ENCODE results near the gene SLC24A4. TPM values are rescaled to one million over a fixed set of nuclear protein-coding genes. Genes with fewer than 3 reads are reported as not detected.
A peak's percentile ranks its signal among the peaks of the same experiment; 100 is the strongest.

Gene SLC24A4
- total RNA-seq, 3 donors from 2014 or later = 0.15 to 0.96 TPM; not detected in 1

DNA sequence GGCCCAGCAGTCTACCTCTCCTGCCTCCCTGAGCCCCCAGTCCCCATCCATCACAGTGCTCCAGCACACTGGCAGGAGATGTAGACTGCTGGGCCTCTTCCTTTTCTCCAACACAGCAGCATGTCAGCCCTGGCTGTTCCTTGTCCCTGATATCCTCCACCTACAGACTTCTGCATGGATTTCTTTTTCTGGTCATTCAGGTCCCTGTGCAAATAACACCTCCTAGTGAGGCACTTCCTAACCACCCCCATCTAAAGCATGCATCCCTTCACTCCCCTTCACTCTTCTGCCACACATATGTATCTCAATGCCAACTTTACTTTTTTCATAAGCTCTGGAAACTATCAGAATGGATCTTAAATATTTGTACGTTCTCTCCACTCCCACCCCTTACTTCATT is 81.5 kb downstream of the SLC24A4 start:
- intact Hi-C loops (cut with DNase I; ENCODE audit: low total_unique reads) = no loop called here
- no peak for TF ChIP-seq POLR2AphosphoS5 (IDR thresholded peaks at IDR 0.05)
- TF ChIP-seq POLR2A (IDR thresholded peaks at IDR 0.05) = no peak
- Histone ChIP-seq H3K9me3 (peaks cover 5 to 9% of the 10 kb centered on the region in 2 donors), H3K27ac (no peak overlapping the region), H3K4me3 (no peak overlapping the region), H3K27me3 (no peaks in the 10 kb centered on the region), H3K4me1 (peaks cover 0 to 5% of the 10 kb centered on the region in 2 donors), H3K36me3 (no peaks in the 10 kb centered on the region)
- no peak for DNase-seq (ENCODE audit: low spot score in 2 of 2)

DNA sequence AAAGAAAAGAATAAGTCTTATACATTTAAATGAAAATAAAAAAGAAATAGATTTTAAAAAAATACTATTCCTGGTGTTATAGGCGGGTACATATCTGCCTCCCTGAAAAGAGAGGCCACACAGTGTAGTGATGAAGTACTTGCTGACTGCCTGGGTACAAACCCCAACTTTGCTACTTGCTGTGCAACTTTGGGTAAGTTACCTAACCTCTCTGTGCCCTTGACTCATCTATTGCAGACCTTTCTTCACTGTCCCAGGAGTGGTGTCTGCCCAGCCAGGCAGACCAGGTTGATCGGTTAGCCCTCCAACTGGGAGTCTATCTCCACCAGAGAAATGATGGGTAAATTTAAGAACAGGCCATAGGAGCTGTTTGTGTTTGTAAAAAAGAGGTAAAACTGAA is 82.0 kb downstream of the SLC24A4 start:
- Histone ChIP-seq H3K36me3 (no peaks in the 10 kb centered on the region), H3K4me1 (peaks cover 0 to 5% of the 10 kb centered on the region in 2 donors), H3K27me3 (no peaks in the 10 kb centered on the region), H3K9me3 (peaks cover 5 to 9% of the 10 kb centered on the region in 2 donors), H3K4me3 (no peak overlapping the region), H3K27ac (no peak overlapping the region)
- no peak for DNase-seq (ENCODE audit: low spot score in 2 of 2)
- TF ChIP-seq POLR2AphosphoS5 (IDR thresholded peaks at IDR 0.05) (no peak), POLR2A (IDR thresholded peaks at IDR 0.05) (no peak)
- TF ChIP-seq, protein P1, sequence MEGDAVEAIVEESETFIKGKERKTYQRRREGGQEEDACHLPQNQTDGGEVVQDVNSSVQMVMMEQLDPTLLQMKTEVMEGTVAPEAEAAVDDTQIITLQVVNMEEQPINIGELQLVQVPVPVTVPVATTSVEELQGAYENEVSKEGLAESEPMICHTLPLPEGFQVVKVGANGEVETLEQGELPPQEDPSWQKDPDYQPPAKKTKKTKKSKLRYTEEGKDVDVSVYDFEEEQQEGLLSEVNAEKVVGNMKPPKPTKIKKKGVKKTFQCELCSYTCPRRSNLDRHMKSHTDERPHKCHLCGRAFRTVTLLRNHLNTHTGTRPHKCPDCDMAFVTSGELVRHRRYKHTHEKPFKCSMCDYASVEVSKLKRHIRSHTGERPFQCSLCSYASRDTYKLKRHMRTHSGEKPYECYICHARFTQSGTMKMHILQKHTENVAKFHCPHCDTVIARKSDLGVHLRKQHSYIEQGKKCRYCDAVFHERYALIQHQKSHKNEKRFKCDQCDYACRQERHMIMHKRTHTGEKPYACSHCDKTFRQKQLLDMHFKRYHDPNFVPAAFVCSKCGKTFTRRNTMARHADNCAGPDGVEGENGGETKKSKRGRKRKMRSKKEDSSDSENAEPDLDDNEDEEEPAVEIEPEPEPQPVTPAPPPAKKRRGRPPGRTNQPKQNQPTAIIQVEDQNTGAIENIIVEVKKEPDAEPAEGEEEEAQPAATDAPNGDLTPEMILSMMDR (IDR thresholded peaks at IDR 0.05) = no peak
- intact Hi-C loops (cut with DNase I; ENCODE audit: low total_unique reads) = no loop called here

DNA sequence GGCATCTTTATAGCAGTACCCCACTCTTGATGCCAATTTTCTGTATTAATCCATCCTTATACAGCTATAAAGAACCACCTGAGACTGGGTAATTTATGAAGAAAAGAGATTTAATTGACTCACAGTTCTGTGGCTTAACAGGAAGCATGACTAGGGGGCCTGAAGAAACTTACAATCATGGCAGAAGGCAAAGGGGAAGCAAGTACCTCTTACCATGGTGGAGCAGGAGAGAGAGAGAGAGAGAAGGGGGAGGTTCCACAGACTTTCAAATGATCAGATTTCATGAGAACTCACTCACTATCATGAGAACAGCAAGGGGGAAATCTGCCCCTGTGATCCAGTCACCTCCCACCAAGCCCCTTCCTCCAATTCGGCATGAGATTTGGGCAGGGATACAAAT is 84.4 kb downstream of the SLC24A4 start:
- H3K4me3 ChIP-seq = no peak overlapping the region
- TF ChIP-seq, protein P1 (IDR thresholded peaks at IDR 0.05) = no peak
- TF ChIP-seq POLR2AphosphoS5 (IDR thresholded peaks at IDR 0.05) = no peak
- no peak for TF ChIP-seq POLR2A (IDR thresholded peaks at IDR 0.05)
- peaks cover 0 to 5% of the 10 kb centered on the region in 2 donors for H3K4me1 ChIP-seq
- no peaks in the 10 kb centered on the region for H3K27me3 ChIP-seq
- DNase-seq (ENCODE audit: low spot score in 2 of 2) = no peak
- peaks cover 3 to 9% of the 10 kb centered on the region in 2 donors for H3K9me3 ChIP-seq
- peak overlapping the region in 1 of 2 donors; percentile 32 for H3K27ac ChIP-seq
- no peaks in the 10 kb centered on the region for H3K36me3 ChIP-seq
- intact Hi-C loops (cut with DNase I; ENCODE audit: low total_unique reads) = no loop called here

DNA sequence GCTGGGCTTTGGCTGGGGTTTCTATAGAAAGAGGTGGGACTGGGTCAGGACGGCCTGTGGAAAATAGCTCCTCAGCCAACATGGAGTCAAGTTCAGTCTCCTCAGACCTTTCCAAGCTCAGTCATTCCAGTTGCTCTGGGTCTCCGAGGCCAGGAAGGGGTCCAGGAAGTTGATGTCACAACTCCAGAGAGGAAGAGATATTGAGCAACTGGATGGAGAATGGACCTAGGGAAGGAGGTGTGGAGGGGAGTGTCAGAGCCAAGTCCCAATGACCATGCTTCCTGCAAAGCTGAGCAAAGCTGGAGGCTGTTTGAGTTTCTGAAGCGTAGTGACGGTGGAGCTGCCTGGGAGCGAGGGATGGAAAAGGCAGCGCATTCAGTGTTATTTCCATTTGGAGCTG is 86.1 kb downstream of the SLC24A4 start:
- Histone ChIP-seq H3K27ac (peak overlapping the region; percentile 26 to 29), H3K9me3 (peaks cover 0 to 9% of the 10 kb centered on the region in 2 donors), H3K4me3 (no peak overlapping the region), H3K36me3 (no peaks in the 10 kb centered on the region), H3K4me1 (peaks cover 0 to 5% of the 10 kb centered on the region in 2 donors), H3K27me3 (no peaks in the 10 kb centered on the region)
- TF ChIP-seq, protein P1 (IDR thresholded peaks at IDR 0.05) = no peak
- TF ChIP-seq POLR2A (IDR thresholded peaks at IDR 0.05) = no peak
- no peak for TF ChIP-seq POLR2AphosphoS5 (IDR thresholded peaks at IDR 0.05)
- intact Hi-C loops (cut with DNase I; ENCODE audit: low total_unique reads) = no loop called here
- no peak for DNase-seq (ENCODE audit: low spot score in 2 of 2)

DNA sequence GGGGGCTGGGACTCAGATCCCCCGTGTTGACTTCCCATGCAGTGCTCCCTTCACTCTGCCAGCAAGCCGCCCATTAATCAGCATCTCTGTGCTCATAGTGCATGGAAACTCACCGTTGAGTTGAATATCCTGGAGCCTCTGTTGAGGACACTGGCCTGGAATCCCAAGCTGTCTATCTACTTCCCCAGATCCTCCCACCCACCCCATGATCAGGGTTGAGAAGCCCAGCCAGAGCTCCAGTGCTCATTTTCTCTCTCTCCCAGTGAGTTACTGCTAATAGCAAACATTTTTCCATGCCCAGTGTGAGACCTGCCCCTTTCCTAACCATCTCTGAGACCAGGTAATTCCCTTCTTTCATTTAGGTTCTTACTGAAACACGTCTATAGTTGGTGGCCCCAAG is 88.2 kb downstream of the SLC24A4 start:
- intact Hi-C loops (cut with DNase I; ENCODE audit: low total_unique reads) = no loop called here
- H3K4me1 ChIP-seq = peaks cover 0 to 5% of the 10 kb centered on the region in 2 donors
- H3K36me3 ChIP-seq = no peaks in the 10 kb centered on the region
- peaks cover 0 to 8% of the 10 kb centered on the region in 2 donors for H3K9me3 ChIP-seq
- DNase-seq (ENCODE audit: low spot score in 2 of 2) = no peak
- H3K27me3 ChIP-seq = no peaks in the 10 kb centered on the region
- H3K4me3 ChIP-seq = no peak overlapping the region
- H3K27ac ChIP-seq = no peak overlapping the region
- TF ChIP-seq POLR2AphosphoS5 (IDR thresholded peaks at IDR 0.05) = no peak
- TF ChIP-seq, protein P1 (IDR thresholded peaks at IDR 0.05) = no peak
- no peak for TF ChIP-seq POLR2A (IDR thresholded peaks at IDR 0.05)

DNA sequence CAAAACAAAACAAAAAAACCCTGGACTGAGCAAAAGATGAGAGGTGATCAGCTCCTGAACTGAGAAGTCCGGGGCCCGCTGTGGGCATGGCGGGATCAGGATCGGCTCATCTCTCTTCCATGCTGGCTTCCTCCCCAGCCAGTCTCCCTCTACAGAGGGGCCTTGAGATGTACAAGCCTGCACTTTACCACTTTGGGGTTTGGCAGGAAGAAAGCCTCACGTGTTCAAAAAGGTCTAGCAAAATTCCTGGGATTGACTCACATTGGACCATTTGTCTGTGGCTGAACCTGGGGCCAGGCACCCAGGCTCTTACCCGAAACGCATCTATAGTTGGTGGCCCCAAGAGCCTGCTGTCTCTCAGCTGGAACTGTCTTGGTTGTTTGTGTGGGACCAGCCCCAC is 89.0 kb downstream of the SLC24A4 start:
- H3K4me3 ChIP-seq = no peak overlapping the region
- H3K4me1 ChIP-seq = peaks cover 0 to 5% of the 10 kb centered on the region in 2 donors
- H3K27ac ChIP-seq = no peak overlapping the region
- TF ChIP-seq POLR2A (IDR thresholded peaks at IDR 0.05) = no peak
- TF ChIP-seq, protein P1 (IDR thresholded peaks at IDR 0.05) = no peak
- DNase-seq (ENCODE audit: low spot score in 2 of 2) = no peak
- no peaks in the 10 kb centered on the region for H3K27me3 ChIP-seq
- intact Hi-C loops (cut with DNase I; ENCODE audit: low total_unique reads) = no loop called here
- H3K9me3 ChIP-seq = no peaks in the 10 kb centered on the region
- no peaks in the 10 kb centered on the region for H3K36me3 ChIP-seq

Data from breast epithelium (tissue), 4 donors.